Right hindlimb (tissue), 1 donor: ENCODE measurements around the gene TJP2.
"Not testable (repeated sequence)": the region's sequence is repeated elsewhere in the genome, so short reads cannot be mapped to it uniquely, and the experiment has no call there.

Experiments used
- DNase-seq: peaks from one replicate; pipeline ENCODE4 v3.0.0-alpha.2; 2018

The TJP2 gene

GRCh38 chr9:69297300-69297980 is 123.4 kb downstream of the TJP2 start:
- DNase-seq: no peak

- DNase-seq: no peak
These were observed 125.2 kb downstream of the TJP2 start for GRCh38 chr9:69299315-69299714.

- DNase-seq: no peak
These were observed 125.7 kb downstream of the TJP2 start for GRCh38 chr9:69299826-69300225.

- DNase-seq: no peak
These were observed 129.3 kb downstream of the TJP2 start for GRCh38 chr9:69303331-69303730.

- not testable (repeated sequence) for DNase-seq
These were observed 132.9 kb downstream of the TJP2 start for GRCh38 chr9:69306895-69307445.

- DNase-seq: peak; percentile 23
These were observed 133.5 kb downstream of the TJP2 start for GRCh38 chr9:69307446-69308205.

GRCh38 chr9:69308206-69308931 is 134.3 kb downstream of the TJP2 start:
- DNase-seq: no peak

- no peak for DNase-seq
These were observed 139.1 kb downstream of the TJP2 start for GRCh38 chr9:69313175-69313574.

GRCh38 chr9:69314547-69314946 is 140.5 kb downstream of the TJP2 start:
- no peak for DNase-seq

- DNase-seq: no peak
These were observed 143.0 kb downstream of the TJP2 start for GRCh38 chr9:69317081-69317480.

- no peak for DNase-seq
These were observed 143.8 kb downstream of the TJP2 start for GRCh38 chr9:69317894-69318293.

GRCh38 chr9:69319324-69320025 is 145.4 kb downstream of the TJP2 start:
- no peak for DNase-seq

GRCh38 chr9:69322256-69322655 is 148.2 kb downstream of the TJP2 start:
- no peak for DNase-seq

- DNase-seq: no peak
These were observed 149.8 kb downstream of the TJP2 start for GRCh38 chr9:69323861-69324260.
